Measurements from ENCODE around the gene PHOX2A.

PHOX2A gene

GRCh38 chr11:72234920-72235319 lies 9.1 kb downstream of the PHOX2A start:
- no peak for TF ChIP-seq CTCF (IDR thresholded peaks at IDR 0.05; ENCODE audit: control insufficient read depth, extremely low read depth, insufficient read depth)
- H3K4me3 ChIP-seq (ENCODE audit: low read depth, low read length) = no peak overlapping the region
- DNase-seq (ENCODE audit: low read depth) = no peak

GRCh38 chr11:72234514-72234830 lies 9.5 kb downstream of the PHOX2A start:
- TF ChIP-seq CTCF (IDR thresholded peaks at IDR 0.05; ENCODE audit: control insufficient read depth, extremely low read depth, insufficient read depth) = no peak
- DNase-seq (ENCODE audit: low read depth) = no peak
- no peak overlapping the region for H3K4me3 ChIP-seq (ENCODE audit: low read depth, low read length)

GRCh38 chr11:72233773-72234513 lies 10.0 kb downstream of the PHOX2A start:
- no peak for TF ChIP-seq CTCF (IDR thresholded peaks at IDR 0.05; ENCODE audit: control insufficient read depth, extremely low read depth, insufficient read depth)
- DNase-seq (ENCODE audit: low read depth) = no peak
- H3K4me3 ChIP-seq (ENCODE audit: low read depth, low read length) = no peak overlapping the region

GRCh38 chr11:72233056-72233772 lies 10.8 kb downstream of the PHOX2A start:
- no peak for TF ChIP-seq CTCF (IDR thresholded peaks at IDR 0.05; ENCODE audit: control insufficient read depth, extremely low read depth, insufficient read depth)
- H3K4me3 ChIP-seq (ENCODE audit: low read depth, low read length) = no peak overlapping the region
- no peak for DNase-seq (ENCODE audit: low read depth)

GRCh38 chr11:72232260-72233055 lies 11.5 kb downstream of the PHOX2A start:
- no peak for DNase-seq (ENCODE audit: low read depth)

More at GRCh38 chr11:72232260-72233055, 11.5 kb downstream of the PHOX2A start:
- no peak for TF ChIP-seq CTCF (IDR thresholded peaks at IDR 0.05; ENCODE audit: control insufficient read depth, extremely low read depth, insufficient read depth)
- no peak overlapping the region for H3K4me3 ChIP-seq (ENCODE audit: low read depth, low read length)

Data from LNCaP clone FGC (cell line).